Measurements from ENCODE around the gene APBB2. TPM values are rescaled to one million over a fixed set of nuclear protein-coding genes. Genes with fewer than 3 reads are reported as not detected.

The APBB2 gene
- total and polyA plus RNA-seq, 2 donors (not counting 1 experiment from before 2014, with no cell fraction given): 4.4 to 15.8 TPM

- peaks cover 2% of the 10 kb centered on the region for H3K9me3 Mint-ChIP-seq (ENCODE audit: insufficient read depth)
- no peaks in the 10 kb centered on the region for H3K9me3 ChIP-seq (ENCODE audit: control extremely low read depth in 1 of 3, control insufficient read depth in 2 of 3, insufficient read depth in 1 of 3, low read length in 2 of 3)
- no peaks in the 10 kb centered on the region for H4K20me1 ChIP-seq (ENCODE audit: control insufficient read depth, insufficient read depth, low read length, poor library complexity, severe bottlenecking)
- 49% methylated on average over 2 of the region's 2 CpGs for WGBS (ENCODE audit: insufficient coverage)
- no peak overlapping the region for H3K27ac Mint-ChIP-seq
- H3K9ac ChIP-seq (ENCODE audit: low read length): no peak overlapping the region
- ATAC-seq (ENCODE audit: low read depth) (no peak), DNase-seq (no peak)
- ChIA-PET POLR2A (no interaction called here), CTCF (no interaction called here)
- H3K36me3 ChIP-seq (replicated peaks in 1 of 2; ENCODE audit: control extremely low read depth in 1 of 2, control insufficient read depth in 1 of 2, extremely low read depth in 1 of 2, insufficient read depth in 2 of 2, low read length in 1 of 2): no peaks in the 10 kb centered on the region
- no peaks in the 10 kb centered on the region for H3K4me1 ChIP-seq (ENCODE audit: control insufficient read depth in 2 of 2, insufficient read depth in 2 of 2, low read length in 2 of 2)
- H3K27ac ChIP-seq (ENCODE audit: low read length in 2 of 2): no peak overlapping the region
- no peaks in the 10 kb centered on the region for H3K4me1 Mint-ChIP-seq
- no peaks in the 10 kb centered on the region for H3K27me3 ChIP-seq (replicated peaks in 1 of 4; ENCODE audit: control extremely low read depth in 1 of 4, control insufficient read depth in 3 of 4, insufficient read depth in 4 of 4, low read length in 3 of 4)
- no peaks in the 10 kb centered on the region for H3K27me3 Mint-ChIP-seq
- H3K4me2 ChIP-seq (replicated peaks; ENCODE audit: low read depth, low read length, poor library complexity, severe bottlenecking): no peak overlapping the region
- H3K79me2 ChIP-seq (ENCODE audit: control insufficient read depth, insufficient read depth, low read length): no peaks in the 10 kb centered on the region
- H2AFZ ChIP-seq (ENCODE audit: insufficient read depth, low read depth, low read length, poor library complexity, severe bottlenecking): no peak overlapping the region
- no peak overlapping the region for H3K4me3 Mint-ChIP-seq
- H3K4me3 ChIP-seq (ENCODE audit: control extremely low read depth in 1 of 5, extremely low read depth in 1 of 5, insufficient read depth in 1 of 5, low read depth in 2 of 5, low read length in 4 of 5): no peak overlapping the region
- intact Hi-C loops (cut with micrococcal nuclease): no loop called here
- TF ChIP-seq CTCF (IDR thresholded peaks at IDR 0.05) (no peak), EZH2 (IDR thresholded peaks at IDR 0.05; ENCODE audit: borderline replicate concordance, insufficient read depth, low read depth, low read length, poor library complexity, severe bottlenecking) (no peak)
These were observed 24.7 kb downstream of the APBB2 start for GRCh38 chr4:41189666-41190065.

- no peak overlapping the region for H2AFZ ChIP-seq (ENCODE audit: insufficient read depth, low read depth, low read length, poor library complexity, severe bottlenecking)
- H3K27me3 ChIP-seq (replicated peaks in 1 of 4; ENCODE audit: control extremely low read depth in 1 of 4, control insufficient read depth in 3 of 4, insufficient read depth in 4 of 4, low read length in 3 of 4): no peaks in the 10 kb centered on the region
- no peaks in the 10 kb centered on the region for H4K20me1 ChIP-seq (ENCODE audit: control insufficient read depth, insufficient read depth, low read length, poor library complexity, severe bottlenecking)
- no peak overlapping the region for H3K27ac Mint-ChIP-seq
- ChIA-PET CTCF (no interaction called here), POLR2A (no interaction called here)
- no peak for TF ChIP-seq CTCF (IDR thresholded peaks at IDR 0.05)
- TF ChIP-seq EZH2 (IDR thresholded peaks at IDR 0.05; ENCODE audit: borderline replicate concordance, insufficient read depth, low read depth, low read length, poor library complexity, severe bottlenecking): no peak
- no peak overlapping the region for H3K4me3 ChIP-seq (ENCODE audit: control extremely low read depth in 1 of 5, extremely low read depth in 1 of 5, insufficient read depth in 1 of 5, low read depth in 2 of 5, low read length in 4 of 5)
- H3K9ac ChIP-seq (ENCODE audit: low read length): no peak overlapping the region
- no CpG with 5 or more reads among the region's 2 CpGs for WGBS (ENCODE audit: insufficient coverage)
- peaks cover 2% of the 10 kb centered on the region for H3K9me3 Mint-ChIP-seq (ENCODE audit: insufficient read depth)
- no peaks in the 10 kb centered on the region for H3K27me3 Mint-ChIP-seq
- ATAC-seq (ENCODE audit: low read depth) (no peak), DNase-seq (no peak)
- no peaks in the 10 kb centered on the region for H3K4me1 Mint-ChIP-seq
- intact Hi-C loops (cut with micrococcal nuclease): no loop called here
- no peak overlapping the region for H3K27ac ChIP-seq (ENCODE audit: low read length in 2 of 2)
- no peaks in the 10 kb centered on the region for H3K9me3 ChIP-seq (ENCODE audit: control extremely low read depth in 1 of 3, control insufficient read depth in 2 of 3, insufficient read depth in 1 of 3, low read length in 2 of 3)
- H3K4me2 ChIP-seq (replicated peaks; ENCODE audit: low read depth, low read length, poor library complexity, severe bottlenecking): no peak overlapping the region
- no peaks in the 10 kb centered on the region for H3K79me2 ChIP-seq (ENCODE audit: control insufficient read depth, insufficient read depth, low read length)
- no peaks in the 10 kb centered on the region for H3K36me3 ChIP-seq (replicated peaks in 1 of 2; ENCODE audit: control extremely low read depth in 1 of 2, control insufficient read depth in 1 of 2, extremely low read depth in 1 of 2, insufficient read depth in 2 of 2, low read length in 1 of 2)
- H3K4me1 ChIP-seq (ENCODE audit: control insufficient read depth in 2 of 2, insufficient read depth in 2 of 2, low read length in 2 of 2): no peaks in the 10 kb centered on the region
- no peak overlapping the region for H3K4me3 Mint-ChIP-seq
These were observed 25.3 kb downstream of the APBB2 start for GRCh38 chr4:41189076-41189475.
